MM.1S (cell line): ENCODE results near the gene CDKL4.
"Not testable (repeated sequence)": the region's sequence is repeated elsewhere in the genome, so short reads cannot be mapped to it uniquely, and the experiment has no call there.

Source experiments
- DNase-seq: peaks from one replicate; pipeline ENCODE4 v3.0.0-alpha.2; 2015
- H2AFZ ChIP-seq: fragments of 300-600 bp; sonication (generic); 2 replicates; pipeline ENCODE4 v1.6.0; 2016; ENCODE audit warnings: antibody characterized with exemption, low read length
- H3F3A ChIP-seq: fragments of 300-600 bp; sonication (generic); 2 replicates; pipeline ENCODE4 v1.6.1; 2016; ENCODE audit warnings: mild to moderate bottlenecking, antibody characterized with exemption, low read length, moderate library complexity, mixed read lengths; ENCODE audit not compliant: insufficient read depth
- H3K27ac ChIP-seq: fragments of 300-600 bp; sonication (generic); 2 replicates; pipeline ENCODE4 v1.5.1; 2016; ENCODE audit warnings: mild to moderate bottlenecking, low read length
- H3K27me3 ChIP-seq: fragments of 300-600 bp; sonication (generic); replicated peaks from 2 replicates; pipeline ENCODE4 v1.6.0; 2016; ENCODE audit warnings: low read length; ENCODE audit not compliant: insufficient read depth
- H3K36me3 ChIP-seq: fragments of 300-600 bp; sonication (generic); replicated peaks from 2 replicates; pipeline ENCODE4 v1.6.1; 2016; ENCODE audit warnings: mild to moderate bottlenecking, low read length, mixed read lengths; ENCODE audit not compliant: insufficient read depth
- H3K4me1 ChIP-seq: fragments of 300-600 bp; sonication (generic); 2 replicates; pipeline ENCODE4 v1.6.1; 2016; ENCODE audit warnings: low read length, mixed read lengths
- H3K4me2 ChIP-seq: fragments of 300-600 bp; sonication (generic); 2 replicates; pipeline ENCODE4 v1.6.0; 2016; ENCODE audit warnings: low read depth, low read length
- H3K4me3 ChIP-seq: fragments of 300-600 bp; sonication (generic); 2 replicates; pipeline ENCODE4 v1.5.1; 2016; ENCODE audit warnings: low read length, mixed read lengths
- H3K79me2 ChIP-seq: fragments of 300-600 bp; sonication (generic); 2 replicates; pipeline ENCODE4 v1.6.1; 2016; ENCODE audit warnings: mixed run types, low read length, mixed read lengths
- H3K9ac ChIP-seq: fragments of 300-600 bp; sonication (generic); 2 replicates; pipeline ENCODE4 v1.6.1; 2016; ENCODE audit warnings: low read length, mixed read lengths
- H3K9me2 ChIP-seq: fragments of 300-600 bp; sonication (generic); replicated peaks from 2 replicates; pipeline ENCODE4 v1.6.1; 2016; ENCODE audit warnings: mild to moderate bottlenecking, low read length, mixed read lengths; ENCODE audit not compliant: insufficient read depth
- H3K9me3 ChIP-seq: fragments of 300-600 bp; sonication (generic); replicated peaks from 2 replicates; pipeline ENCODE4 v1.6.1; 2016; ENCODE audit warnings: mild to moderate bottlenecking, low read length, mixed read lengths; ENCODE audit not compliant: insufficient read depth
- H4K20me1 ChIP-seq: fragments of 300-600 bp; sonication (generic); 2 replicates; pipeline ENCODE4 v1.6.1; 2016; ENCODE audit warnings: mild to moderate bottlenecking, low read length, moderate library complexity, mixed read lengths; ENCODE audit not compliant: insufficient read depth
- EZH2 ChIP-seq: fragments of 300-600 bp; sonication (generic); optimal IDR thresholded peaks from 2 replicates; pipeline ENCODE3; 2017; ENCODE audit warnings: low read depth, mild to moderate bottlenecking, antibody characterized with exemption, low read length, mixed read lengths
- EZH2phosphoT487 ChIP-seq: fragments of 300-600 bp; sonication (generic); IDR thresholded peaks from 2 replicates; pipeline ENCODE4 v1.6.1; 2018; ENCODE audit warnings: antibody characterized with exemption, low read length
- TF ChIP-seq, protein P1 (sequence below): fragments of 300-600 bp; sonication (generic); IDR thresholded peaks from 2 replicates; pipeline ENCODE4 v1.5.1; 2016; ENCODE audit warnings: antibody characterized with exemption, low read length, mixed read lengths

CDKL4 gene

DNA sequence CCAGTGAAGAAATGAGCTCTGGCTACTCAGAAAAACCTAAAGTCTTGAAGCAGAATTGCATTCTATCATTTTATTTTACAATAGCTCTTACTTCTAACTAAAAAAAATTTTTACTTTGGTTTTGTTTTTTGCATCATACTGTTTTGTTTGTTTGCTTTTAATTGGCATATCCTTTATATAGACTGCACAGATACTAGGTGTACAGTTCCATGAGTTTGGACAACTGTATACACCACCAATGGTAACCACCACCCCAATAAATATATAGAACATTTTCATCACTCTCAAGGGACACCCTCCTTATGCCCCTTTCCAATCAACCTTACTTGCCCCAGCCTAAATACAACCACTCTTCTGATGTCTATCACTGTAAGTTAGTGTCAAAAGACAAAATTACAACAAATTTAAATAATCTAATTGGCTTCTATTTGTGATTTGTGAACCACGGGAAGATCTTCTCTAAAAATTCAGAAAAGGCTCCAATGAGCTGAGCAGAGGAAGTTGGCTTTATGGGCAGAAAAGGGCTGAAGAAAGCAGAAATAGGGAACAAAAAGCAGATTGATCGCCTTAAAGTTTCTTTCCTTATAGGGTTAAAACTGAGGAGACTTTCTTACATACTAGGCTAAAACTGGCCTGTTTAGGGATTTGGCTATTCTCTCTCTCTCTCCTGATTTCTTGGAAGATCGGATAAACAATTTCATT lies 100.7 kb downstream of the CDKL4 start:
- Histone ChIP-seq H3K79me2 (no peaks in the 10 kb centered on the region), H3K9me3 (no peaks in the 10 kb centered on the region), H3K4me1 (peaks cover 9% of the 10 kb centered on the region), H3K4me3 (no peak overlapping the region), H3F3A (no peaks in the 10 kb centered on the region), H3K36me3 (no peaks in the 10 kb centered on the region), H3K27ac (no peak overlapping the region), H3K27me3 (no peaks in the 10 kb centered on the region), H3K9ac (no peak overlapping the region), H3K4me2 (no peak overlapping the region), H3K9me2 (no peaks in the 10 kb centered on the region), H4K20me1 (no peaks in the 10 kb centered on the region), H2AFZ (no peak overlapping the region)
- DNase-seq = no peak
- TF ChIP-seq EZH2phosphoT487 (no peak), EZH2 (no peak)
- TF ChIP-seq, protein P1, sequence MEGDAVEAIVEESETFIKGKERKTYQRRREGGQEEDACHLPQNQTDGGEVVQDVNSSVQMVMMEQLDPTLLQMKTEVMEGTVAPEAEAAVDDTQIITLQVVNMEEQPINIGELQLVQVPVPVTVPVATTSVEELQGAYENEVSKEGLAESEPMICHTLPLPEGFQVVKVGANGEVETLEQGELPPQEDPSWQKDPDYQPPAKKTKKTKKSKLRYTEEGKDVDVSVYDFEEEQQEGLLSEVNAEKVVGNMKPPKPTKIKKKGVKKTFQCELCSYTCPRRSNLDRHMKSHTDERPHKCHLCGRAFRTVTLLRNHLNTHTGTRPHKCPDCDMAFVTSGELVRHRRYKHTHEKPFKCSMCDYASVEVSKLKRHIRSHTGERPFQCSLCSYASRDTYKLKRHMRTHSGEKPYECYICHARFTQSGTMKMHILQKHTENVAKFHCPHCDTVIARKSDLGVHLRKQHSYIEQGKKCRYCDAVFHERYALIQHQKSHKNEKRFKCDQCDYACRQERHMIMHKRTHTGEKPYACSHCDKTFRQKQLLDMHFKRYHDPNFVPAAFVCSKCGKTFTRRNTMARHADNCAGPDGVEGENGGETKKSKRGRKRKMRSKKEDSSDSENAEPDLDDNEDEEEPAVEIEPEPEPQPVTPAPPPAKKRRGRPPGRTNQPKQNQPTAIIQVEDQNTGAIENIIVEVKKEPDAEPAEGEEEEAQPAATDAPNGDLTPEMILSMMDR = no peak

DNA sequence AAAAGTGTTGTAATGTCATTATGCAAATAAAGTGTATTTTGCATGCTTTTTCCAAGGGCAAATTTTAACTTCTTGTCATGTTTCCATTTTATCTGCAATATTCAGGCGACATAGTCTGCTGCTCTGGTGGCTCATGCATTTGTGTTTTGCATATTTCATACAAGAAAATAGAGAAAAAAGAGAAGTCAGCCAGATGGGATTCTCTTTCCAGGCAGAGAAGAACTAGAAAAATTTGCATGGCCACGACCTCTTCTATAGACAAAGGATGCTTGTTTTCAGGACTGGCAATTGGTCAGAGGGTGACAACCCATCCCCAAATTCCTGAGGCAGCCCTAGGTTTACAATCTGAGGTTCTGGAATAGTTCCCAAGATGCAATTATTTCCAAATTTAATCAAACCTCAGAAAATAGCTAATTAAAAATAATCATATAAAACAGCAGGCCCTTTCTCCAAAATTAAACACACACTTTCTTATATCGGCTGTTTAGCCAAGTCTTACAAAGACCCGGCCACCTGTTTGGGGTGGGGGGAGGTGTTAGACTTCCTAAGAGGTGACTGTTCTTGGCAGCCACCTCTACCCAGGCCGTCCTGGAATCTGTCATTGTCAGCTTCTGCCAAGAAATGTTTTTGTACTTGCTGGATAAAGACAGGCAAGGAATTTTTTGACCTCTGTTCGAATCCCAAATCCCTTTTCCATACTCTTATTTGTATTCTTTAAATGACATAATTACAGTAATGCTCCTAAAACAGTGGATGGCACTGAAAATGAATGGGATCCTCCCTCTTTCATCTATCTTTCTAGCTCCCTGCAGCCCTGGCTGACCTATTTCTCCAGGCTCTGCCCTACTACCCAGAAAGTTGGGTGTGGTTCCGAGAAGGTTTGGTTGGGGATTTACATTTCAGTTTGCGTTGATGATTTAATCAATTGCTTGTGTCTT lies 102.2 kb downstream of the CDKL4 start:
- no peak overlapping the region for H2AFZ ChIP-seq
- no peak for DNase-seq
- no peaks in the 10 kb centered on the region for H3F3A ChIP-seq
- TF ChIP-seq EZH2phosphoT487 (no peak), EZH2 (no peak)
- TF ChIP-seq, protein P1 = no peak
- H4K20me1 ChIP-seq = no peaks in the 10 kb centered on the region
- no peaks in the 10 kb centered on the region for H3K27me3 ChIP-seq
- peaks cover 9% of the 10 kb centered on the region for H3K4me1 ChIP-seq
- no peaks in the 10 kb centered on the region for H3K36me3 ChIP-seq
- H3K27ac ChIP-seq = no peak overlapping the region
- H3K4me3 ChIP-seq = no peak overlapping the region
- H3K9ac ChIP-seq = no peak overlapping the region
- H3K4me2 ChIP-seq = no peak overlapping the region
- H3K79me2 ChIP-seq = no peaks in the 10 kb centered on the region
- no peaks in the 10 kb centered on the region for H3K9me3 ChIP-seq
- H3K9me2 ChIP-seq = no peaks in the 10 kb centered on the region

DNA sequence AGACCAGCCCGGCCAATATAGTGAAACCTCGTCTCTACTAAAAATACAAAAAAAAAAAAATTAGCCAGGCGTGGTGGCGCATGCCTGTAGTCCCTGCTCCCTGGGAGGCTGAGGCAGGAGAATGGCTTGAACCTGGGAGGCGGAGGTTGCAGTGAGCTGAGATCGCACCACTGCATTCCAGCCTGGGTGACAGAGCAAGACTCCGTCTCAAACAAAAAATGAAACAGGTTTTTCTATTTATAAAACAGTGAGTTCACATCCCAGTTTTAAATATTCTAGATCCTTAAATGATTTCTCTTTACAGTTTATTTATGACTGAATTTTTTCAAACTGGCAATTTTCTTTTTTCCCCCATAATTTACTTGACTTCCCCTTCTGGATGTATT lies 102.8 kb downstream of the CDKL4 start:
- H3K36me3 ChIP-seq, H3K27me3 ChIP-seq, H3K27ac ChIP-seq, H3K4me2 ChIP-seq, DNase-seq, H3K9ac ChIP-seq, H4K20me1 ChIP-seq, H3K4me3 ChIP-seq, H3K9me3 ChIP-seq, H3K79me2 ChIP-seq, H3F3A ChIP-seq, H2AFZ ChIP-seq, H3K9me2 ChIP-seq, H3K4me1 ChIP-seq: not testable (repeated sequence)
